CD4-positive, alpha-beta T cell treated with Interleukin-2 at 100 ng/mL for 4 hours (primary cell): ENCODE measurements around the gene INF2.

Source experiments
- DNase-seq: peaks from one replicate; pipeline ENCODE4 v3.0.0-alpha.2; 2020; ENCODE audit warnings: low spot score

Gene INF2

GRCh38 chr14:104702673-104703072 lies 13.3 kb downstream of the INF2 start:
- no peak for DNase-seq

DNA sequence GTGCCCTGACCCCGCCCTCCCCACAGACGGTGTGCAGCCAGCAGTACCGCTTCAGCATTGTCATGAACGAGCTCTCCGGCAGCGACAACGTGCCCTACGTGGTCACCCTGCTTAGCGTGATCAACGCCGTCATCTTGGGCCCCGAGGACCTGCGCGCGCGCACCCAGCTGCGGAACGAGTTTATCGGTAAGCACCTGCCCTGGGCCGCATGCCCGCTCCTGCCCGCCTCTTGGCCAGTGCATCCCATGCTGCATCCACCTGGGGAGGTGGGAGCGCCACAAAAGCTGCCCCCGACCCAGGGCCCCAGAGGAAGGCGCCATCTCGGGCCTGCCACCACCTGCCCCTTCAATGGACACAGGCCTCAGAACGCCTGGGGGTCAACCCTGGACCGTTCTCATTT lies 13.9 kb downstream of the INF2 start:
- DNase-seq, result no peak

DNA sequence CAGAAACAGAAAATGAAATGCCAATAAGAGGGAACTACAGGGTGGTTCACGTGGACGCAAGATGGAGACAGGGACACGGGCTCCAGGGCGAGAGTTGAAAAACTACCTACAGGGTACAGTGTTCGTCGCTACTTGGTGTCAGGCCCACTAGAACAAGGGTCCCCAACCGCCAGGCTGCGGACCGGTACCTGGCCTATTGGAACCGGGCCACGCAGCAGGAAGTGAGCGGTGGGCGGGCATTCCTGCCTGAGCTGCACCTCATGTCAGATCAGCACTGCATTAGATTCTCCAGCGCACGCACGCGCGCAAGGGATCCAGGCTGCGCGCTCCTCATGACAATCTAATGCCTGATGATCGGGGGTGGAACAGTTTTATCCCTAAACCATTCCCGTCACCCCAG lies 14.8 kb downstream of the INF2 start:
- no peak for DNase-seq

- DNase-seq, result no peak
Measured at GRCh38 chr14:104705340-104706047, 16.1 kb downstream of the INF2 start.

GRCh38 chr14:104706733-104707607 lies 17.6 kb downstream of the INF2 start:
- DNase-seq, result no peak

DNA sequence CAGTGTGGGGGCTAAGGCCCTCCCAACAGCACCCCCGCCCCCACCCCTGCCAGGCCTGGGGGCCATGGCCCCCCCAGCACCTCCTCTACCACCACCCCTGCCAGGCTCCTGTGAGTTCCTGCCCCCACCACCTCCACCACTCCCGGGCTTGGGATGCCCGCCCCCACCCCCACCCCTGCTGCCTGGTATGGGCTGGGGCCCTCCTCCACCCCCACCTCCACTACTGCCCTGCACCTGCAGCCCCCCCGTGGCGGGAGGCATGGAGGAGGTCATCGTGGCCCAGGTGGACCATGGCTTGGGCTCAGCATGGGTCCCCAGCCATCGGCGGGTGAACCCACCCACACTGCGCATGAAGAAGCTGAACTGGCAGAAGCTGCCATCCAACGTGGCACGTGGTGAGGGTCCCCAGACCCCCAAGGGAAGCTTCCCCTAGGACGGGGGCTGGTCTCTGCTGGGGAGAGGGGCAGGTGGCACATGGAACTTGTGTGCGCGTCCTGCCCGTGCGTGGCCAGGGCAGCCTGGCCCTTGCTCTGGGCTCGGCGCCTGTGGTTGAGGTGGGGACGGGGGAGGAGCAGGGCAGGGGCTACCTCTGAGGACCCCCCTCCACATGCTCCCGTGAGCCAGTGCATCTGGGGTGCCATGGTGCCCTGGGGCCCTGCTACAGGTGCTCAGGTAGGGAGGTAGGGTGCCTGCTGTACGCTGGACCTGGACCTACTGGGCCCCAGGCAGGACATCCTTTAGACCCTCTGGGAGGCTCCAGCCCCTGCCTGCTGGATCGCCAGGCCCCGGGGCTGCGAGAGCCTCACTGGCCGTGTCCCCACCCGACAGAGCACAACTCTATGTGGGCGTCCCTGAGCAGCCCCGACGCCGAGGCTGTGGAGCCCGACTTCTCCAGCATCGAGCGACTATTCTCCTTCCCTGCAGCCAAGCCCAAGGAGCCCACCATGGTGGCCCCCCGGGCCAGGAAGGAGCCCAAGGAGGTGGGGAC lies 18.5 kb downstream of the INF2 start:
- DNase-seq, result no peak

- DNase-seq, result peak; percentile 72
Measured at GRCh38 chr14:104708606-104709268, 19.3 kb downstream of the INF2 start.

DNA sequence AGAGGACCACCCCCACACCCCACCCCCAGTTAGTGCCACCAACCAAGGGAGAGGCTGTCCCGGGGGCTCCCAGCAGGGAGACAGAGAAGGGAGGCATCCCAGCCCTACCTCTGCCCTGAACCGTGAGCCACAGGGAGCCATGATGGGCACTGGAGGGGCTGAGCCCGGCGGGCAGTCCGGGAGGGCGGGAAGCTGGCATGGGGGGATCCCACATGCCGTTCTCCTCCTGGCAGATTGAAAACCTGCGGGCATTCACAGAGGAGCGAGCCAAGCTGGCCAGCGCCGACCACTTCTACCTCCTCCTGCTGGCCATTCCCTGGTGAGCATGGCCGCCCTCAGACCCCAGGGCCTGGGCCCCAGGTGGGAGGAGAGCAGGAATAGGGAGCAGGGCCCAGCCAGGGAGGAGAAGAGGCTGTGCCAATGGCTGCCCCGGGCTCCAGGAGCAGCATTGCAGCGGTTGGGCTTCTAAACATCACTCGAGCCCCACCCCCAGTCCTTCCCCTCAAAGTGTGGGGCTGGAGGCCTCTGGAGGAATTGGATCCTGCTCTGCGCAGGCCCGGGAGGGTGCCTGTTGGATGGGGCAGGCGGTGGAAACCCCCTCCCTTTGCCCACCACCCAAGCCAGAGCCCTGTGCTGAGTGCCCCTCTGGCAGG lies 20.1 kb downstream of the INF2 start:
- no peak for DNase-seq

- DNase-seq, result no peak
Measured at GRCh38 chr14:104710071-104710735, 20.8 kb downstream of the INF2 start.

- DNase-seq, result no peak
Measured at GRCh38 chr14:104712881-104713734, 23.7 kb downstream of the INF2 start.

- DNase-seq, result no peak
Measured at GRCh38 chr14:104714066-104714465, 24.6 kb downstream of the INF2 start.

DNA sequence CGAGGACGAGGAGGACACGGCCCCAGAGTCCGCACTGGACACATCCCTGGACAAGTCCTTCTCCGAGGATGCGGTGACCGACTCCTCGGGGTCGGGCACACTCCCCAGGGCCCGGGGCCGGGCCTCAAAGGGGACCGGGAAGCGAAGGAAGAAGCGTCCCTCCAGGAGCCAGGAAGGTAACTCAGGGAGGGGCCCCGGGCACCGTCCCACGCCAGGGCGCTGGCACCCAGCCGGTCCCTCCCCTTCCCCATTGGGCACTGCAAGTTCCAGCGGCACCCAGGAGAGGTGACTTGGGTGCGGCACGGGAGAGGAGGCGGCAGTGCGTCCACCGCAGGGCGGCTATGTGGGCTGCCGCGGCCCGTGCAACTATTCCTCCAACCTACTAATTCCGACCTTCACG lies 25.3 kb downstream of the INF2 start:
- no peak for DNase-seq

- no peak for DNase-seq
Measured at GRCh38 chr14:104715416-104715815, 26.0 kb downstream of the INF2 start.

DNA sequence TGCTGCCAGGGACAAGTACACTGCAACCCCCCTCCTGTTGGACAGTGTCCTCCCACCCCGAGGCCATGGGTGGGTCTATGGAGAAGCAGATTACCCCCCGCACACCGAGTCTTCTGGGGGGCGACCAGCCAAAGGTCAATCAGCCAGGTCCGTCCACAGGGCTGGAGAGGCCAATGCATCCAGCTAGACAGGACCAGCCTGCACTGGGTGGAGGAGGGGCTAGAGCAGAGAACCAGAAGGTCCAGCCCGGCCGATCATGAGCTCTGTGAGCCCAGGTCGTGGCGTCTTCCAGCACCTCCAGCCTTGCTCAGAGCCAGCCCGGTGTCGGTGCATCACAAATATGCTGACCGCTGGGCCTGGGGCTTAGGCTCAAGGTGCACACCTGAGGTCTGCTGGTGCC lies 26.5 kb downstream of the INF2 start:
- no peak for DNase-seq

DNA sequence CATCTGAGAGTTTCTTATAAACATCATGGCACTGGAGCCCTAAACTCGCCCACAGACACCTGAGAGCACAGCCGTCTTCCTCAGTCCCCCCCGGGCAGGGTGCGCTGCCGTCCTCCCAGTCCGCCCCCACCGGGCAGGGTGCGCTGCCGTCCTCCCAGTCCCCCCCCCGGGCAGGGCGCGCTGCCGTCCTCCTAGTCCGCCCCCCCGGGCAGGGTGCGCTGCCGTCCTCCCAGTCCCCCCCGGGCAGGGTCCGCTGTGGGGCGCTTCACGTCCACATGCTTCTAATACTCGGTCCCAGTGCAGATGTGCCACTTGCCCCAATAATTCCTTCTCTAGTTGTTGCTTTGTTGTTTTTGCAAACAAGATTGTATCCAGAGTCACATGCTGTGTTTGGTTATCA lies 27.7 kb downstream of the INF2 start:
- no peak for DNase-seq

DNA sequence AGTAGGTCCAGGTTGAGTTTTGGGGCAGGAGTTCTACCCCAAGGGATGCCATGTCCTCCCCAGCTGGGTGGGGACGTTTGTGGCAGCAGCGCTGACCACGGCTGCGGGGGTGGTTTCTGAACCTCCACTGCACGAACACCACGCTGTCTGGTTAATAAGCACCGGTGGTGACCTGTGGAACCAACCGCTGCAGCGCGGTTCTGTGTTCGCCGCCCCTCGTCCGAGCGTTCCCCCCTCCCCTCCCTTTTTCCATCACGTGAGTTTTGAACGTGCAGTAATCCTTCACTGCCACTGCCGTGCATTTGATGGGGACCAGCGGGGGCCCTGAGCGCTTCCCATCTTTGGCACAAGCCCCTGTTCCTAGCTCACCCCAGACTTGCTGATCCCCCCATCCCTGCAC lies 28.2 kb downstream of the INF2 start:
- DNase-seq, result no peak

DNA sequence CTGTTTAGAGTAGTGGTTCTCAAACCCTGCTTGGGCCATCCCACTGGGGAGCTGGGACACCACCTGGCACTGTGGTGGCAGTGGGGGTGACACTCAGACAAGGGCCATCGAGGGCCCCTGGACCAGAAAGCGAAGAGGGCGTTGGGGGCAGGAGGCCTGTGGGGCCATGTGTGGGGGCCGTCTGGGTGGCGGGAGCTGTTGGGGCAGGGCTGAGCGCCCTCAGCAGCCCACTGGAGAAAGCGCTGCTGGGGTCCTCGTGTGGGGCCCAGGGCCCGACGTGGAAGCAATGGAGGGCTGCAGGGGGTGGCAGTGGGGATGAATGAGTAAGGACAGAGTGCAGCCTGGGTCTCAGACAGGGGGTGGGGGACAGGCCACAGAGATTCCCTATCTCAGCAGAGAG lies 28.7 kb downstream of the INF2 start:
- DNase-seq, result no peak

DNA sequence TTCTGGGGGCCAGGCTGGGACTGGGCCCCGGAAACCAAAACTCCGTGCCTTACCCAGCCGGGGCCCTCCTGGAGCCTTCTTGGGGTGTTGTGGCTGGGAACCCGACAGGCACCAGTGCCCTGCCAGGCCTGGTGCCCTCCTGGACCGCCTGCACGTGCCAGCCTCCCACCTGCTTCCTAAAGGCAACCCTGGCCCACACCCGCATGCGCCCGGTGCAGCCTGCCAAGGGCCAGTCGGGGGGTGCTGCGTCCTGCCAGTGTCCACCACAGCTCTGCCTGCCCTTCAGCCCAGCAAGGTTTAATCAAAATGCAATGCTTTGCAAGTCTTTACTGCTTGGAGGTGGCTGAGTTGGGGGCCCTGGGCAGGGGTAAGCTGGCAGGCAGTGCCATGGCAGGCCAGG lies 29.5 kb downstream of the INF2 start:
- no peak for DNase-seq

- DNase-seq, result no peak
Measured at GRCh38 chr14:104719343-104719742, 29.9 kb downstream of the INF2 start.
